Left ventricle myocardium inferior (tissue), 1 donor: Measurements from ENCODE around the gene TDRD6. TPM values are rescaled to one million over a fixed set of nuclear protein-coding genes. Genes with fewer than 3 reads are reported as not detected.

Experiments used
- DNase-seq: peaks from one replicate; pipeline ENCODE4 v3.0.0-alpha.2; 2020
- H3K27ac ChIP-seq: fragments of 200-600 bp; replicated peaks from 2 replicates; pipeline ENCODE4 v1.8.0; 2021
- H3K27me3 ChIP-seq: fragments of 200-600 bp; 2 replicates; pipeline ENCODE4 v1.8.0; 2021; ENCODE audit warnings: low read depth
- H3K36me3 ChIP-seq: fragments of 200-600 bp; 2 replicates; pipeline ENCODE4 v1.8.0; 2021
- H3K4me1 ChIP-seq: fragments of 200-600 bp; 2 replicates; pipeline ENCODE4 v1.8.0; 2021
- H3K4me3 ChIP-seq: fragments of 200-600 bp; 2 replicates; pipeline ENCODE4 v1.8.0; 2021; ENCODE audit warnings: mild to moderate bottlenecking, moderate library complexity
- H3K9me3 ChIP-seq: fragments of 200-600 bp; replicated peaks from 2 replicates; pipeline ENCODE4 v1.8.0; 2021
- CTCF ChIP-seq: fragments of 200-600 bp; IDR thresholded peaks from 2 replicates; pipeline ENCODE4 v1.8.0; 2021; ENCODE audit warnings: antibody characterized with exemption, mild to moderate bottlenecking, borderline replicate concordance
- intact Hi-C: fragments of 100-400 bp; cut with micrococcal nuclease; formaldehyde crosslinking; loops from one replicate; pipeline ENCODE4 v1.11.0; 2022
- total RNA-seq: library from RNA; stranded (reverse); fragmentation: NEBNext Ultra II Directional; extraction: Animal tissue kit (Norgen Biotek cat#: 25700); gene quantifications from one replicate; pipeline ENCODE4 v1.2.1, GENCODE V29; 2021
- donor health status: DM: no; HTN: yes; CAD: no; lungs with severe emphysema.

Gene TDRD6
- total RNA-seq, 1 donor from 2014 or later: 0.36 TPM

GRCh38 chr6:46648869-46649492 lies 38.7 kb upstream of the TDRD6 start:
- no peak overlapping the region for H3K27ac ChIP-seq
- no peak for TF ChIP-seq CTCF
- no peak for DNase-seq
- no peaks in the 10 kb centered on the region for H3K27me3 ChIP-seq
- intact Hi-C loops: no loop called here
- H3K9me3 ChIP-seq: no peaks in the 10 kb centered on the region
- peaks cover 21% of the 10 kb centered on the region for H3K4me1 ChIP-seq
- H3K4me3 ChIP-seq: no peak overlapping the region
- H3K36me3 ChIP-seq: no peaks in the 10 kb centered on the region

GRCh38 chr6:46651006-46651405 lies 36.7 kb upstream of the TDRD6 start:
- Histone ChIP-seq H3K4me1 (peaks cover 26% of the 10 kb centered on the region), H3K27ac (no peak overlapping the region), H3K9me3 (no peaks in the 10 kb centered on the region), H3K4me3 (peak overlapping the region; percentile 92), H3K27me3 (no peaks in the 10 kb centered on the region), H3K36me3 (no peaks in the 10 kb centered on the region)
- intact Hi-C loops: no loop called here
- DNase-seq: no peak
- no peak for TF ChIP-seq CTCF

GRCh38 chr6:46651816-46652215 lies 35.9 kb upstream of the TDRD6 start:
- intact Hi-C loops: no loop called here

GRCh38 chr6:46652232-46652602 lies 35.5 kb upstream of the TDRD6 start:
- Histone ChIP-seq H3K9me3 (no peaks in the 10 kb centered on the region), H3K27ac (peak overlapping the region; percentile 91), H3K36me3 (peaks cover 9% of the 10 kb centered on the region), H3K4me3 (peak overlapping the region; percentile 92), H3K27me3 (no peaks in the 10 kb centered on the region), H3K4me1 (peaks cover 26% of the 10 kb centered on the region)
- intact Hi-C loops: no loop called here
- no peak for TF ChIP-seq CTCF
- DNase-seq: no peak

More at GRCh38 chr6:46651816-46652215, 35.9 kb upstream of the TDRD6 start:
- peak overlapping the region; percentile 91 for H3K27ac ChIP-seq
- H3K4me3 ChIP-seq: peak overlapping the region; percentile 92
- H3K36me3 ChIP-seq: peaks cover 6% of the 10 kb centered on the region
- no peaks in the 10 kb centered on the region for H3K27me3 ChIP-seq
- H3K4me1 ChIP-seq: peaks cover 26% of the 10 kb centered on the region
- H3K9me3 ChIP-seq: no peaks in the 10 kb centered on the region
- DNase-seq: no peak
- TF ChIP-seq CTCF: no peak

- TF ChIP-seq CTCF: no peak
- H3K27ac ChIP-seq: peak within 1 kb of the TSS; percentile 91
- DNase-seq: peak; percentile 96
- peaks cover 9% of the 10 kb centered on the region for H3K36me3 ChIP-seq
- no peaks in the 10 kb centered on the region for H3K27me3 ChIP-seq
- H3K9me3 ChIP-seq: no peaks in the 10 kb centered on the region
- intact Hi-C loops: no loop called here
- H3K4me1 ChIP-seq: peaks cover 26% of the 10 kb centered on the region
- H3K4me3 ChIP-seq: peak within 1 kb of the TSS; percentile 92
Measured at GRCh38 chr6:46652603-46653438, 34.9 kb upstream of the TDRD6 start, which contains the start of the genes CYP39A1 and SLC25A27. CYP39A1 (minus strand) TSS chr6:46652818; CDS start chr6:46652582, 236 bp downstream. SLC25A27 (plus strand) TSS chr6:46652975; CDS start chr6:46653193, 218 bp downstream.
